LNCAP (cell line): Measurements from ENCODE around the gene EEA1.

ENCODE experiments used
- TF ChIP-seq, protein P1 (sequence below): fragments of 450-650 bp; IDR thresholded peaks from 2 replicates; pipeline ENCODE4 v1.5.1; 2017; ENCODE audit warnings: mild to moderate bottlenecking

EEA1 gene

DNA sequence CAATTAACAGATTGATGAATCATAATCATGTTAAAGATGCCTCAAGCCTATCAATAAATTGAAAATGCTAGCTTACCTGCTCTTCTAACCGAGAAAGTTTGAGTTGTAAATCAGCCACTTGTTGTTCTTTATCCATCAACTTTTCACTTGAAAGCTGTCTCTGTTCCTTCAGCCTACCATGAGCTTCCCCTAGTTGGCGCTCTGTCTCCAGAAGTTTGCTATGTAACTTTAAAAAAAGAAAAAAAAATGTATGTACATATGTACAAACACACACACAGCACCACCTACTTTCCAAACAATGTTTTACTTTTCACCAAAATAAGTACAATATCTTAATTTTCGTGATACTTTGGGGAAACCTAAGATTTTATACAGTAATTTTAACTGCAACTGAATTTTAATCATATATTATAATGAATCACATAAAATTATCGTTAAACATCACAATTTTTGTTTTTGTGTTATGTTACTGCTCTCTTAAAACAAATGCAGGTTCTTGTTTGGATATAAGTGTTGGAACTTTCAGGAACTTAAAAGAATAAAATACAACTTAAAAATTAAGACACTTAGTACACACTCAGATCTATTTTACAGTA lies 101.2 kb downstream of the EEA1 start:
- TF ChIP-seq, protein P1, sequence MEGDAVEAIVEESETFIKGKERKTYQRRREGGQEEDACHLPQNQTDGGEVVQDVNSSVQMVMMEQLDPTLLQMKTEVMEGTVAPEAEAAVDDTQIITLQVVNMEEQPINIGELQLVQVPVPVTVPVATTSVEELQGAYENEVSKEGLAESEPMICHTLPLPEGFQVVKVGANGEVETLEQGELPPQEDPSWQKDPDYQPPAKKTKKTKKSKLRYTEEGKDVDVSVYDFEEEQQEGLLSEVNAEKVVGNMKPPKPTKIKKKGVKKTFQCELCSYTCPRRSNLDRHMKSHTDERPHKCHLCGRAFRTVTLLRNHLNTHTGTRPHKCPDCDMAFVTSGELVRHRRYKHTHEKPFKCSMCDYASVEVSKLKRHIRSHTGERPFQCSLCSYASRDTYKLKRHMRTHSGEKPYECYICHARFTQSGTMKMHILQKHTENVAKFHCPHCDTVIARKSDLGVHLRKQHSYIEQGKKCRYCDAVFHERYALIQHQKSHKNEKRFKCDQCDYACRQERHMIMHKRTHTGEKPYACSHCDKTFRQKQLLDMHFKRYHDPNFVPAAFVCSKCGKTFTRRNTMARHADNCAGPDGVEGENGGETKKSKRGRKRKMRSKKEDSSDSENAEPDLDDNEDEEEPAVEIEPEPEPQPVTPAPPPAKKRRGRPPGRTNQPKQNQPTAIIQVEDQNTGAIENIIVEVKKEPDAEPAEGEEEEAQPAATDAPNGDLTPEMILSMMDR = peak; percentile 97

DNA sequence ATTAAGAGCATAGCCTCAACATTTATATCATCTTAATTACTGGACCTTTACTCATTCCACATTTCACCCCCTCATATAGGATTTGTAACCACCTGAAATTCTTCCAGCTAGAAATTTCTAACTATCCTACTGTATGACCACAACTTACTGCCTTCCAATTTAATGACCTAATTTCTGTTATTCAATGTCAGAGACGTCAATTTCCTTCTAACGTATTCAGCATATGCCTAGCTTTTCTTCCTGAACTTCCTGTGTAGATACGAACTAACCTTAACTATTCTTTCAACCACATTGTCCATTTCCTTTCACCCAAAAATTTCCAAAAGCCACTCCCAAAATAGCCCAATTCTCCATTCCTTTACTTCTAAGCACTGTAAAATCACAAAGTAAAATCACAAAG lies 108.0 kb downstream of the EEA1 start:
- TF ChIP-seq, protein P1 = no peak

DNA sequence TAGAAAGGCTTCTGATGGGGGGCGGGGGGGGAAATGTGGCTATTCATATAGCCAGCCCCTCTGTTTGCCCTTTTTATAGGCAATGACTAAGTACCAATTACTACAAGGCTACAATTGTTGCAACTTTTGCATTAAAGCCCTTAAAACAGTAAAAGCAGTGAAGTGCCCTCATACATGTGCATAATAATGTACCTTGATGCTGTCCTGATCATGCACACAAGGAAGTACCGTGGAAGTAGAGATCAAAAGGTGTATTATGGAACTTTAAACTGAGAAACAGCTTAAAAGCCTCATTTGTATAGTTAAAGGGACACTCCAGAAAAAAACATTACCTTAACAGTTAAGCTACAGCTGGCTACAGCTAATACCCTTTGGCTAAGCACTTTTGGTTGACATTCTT lies 114.5 kb downstream of the EEA1 start:
- TF ChIP-seq, protein P1 = no peak

DNA sequence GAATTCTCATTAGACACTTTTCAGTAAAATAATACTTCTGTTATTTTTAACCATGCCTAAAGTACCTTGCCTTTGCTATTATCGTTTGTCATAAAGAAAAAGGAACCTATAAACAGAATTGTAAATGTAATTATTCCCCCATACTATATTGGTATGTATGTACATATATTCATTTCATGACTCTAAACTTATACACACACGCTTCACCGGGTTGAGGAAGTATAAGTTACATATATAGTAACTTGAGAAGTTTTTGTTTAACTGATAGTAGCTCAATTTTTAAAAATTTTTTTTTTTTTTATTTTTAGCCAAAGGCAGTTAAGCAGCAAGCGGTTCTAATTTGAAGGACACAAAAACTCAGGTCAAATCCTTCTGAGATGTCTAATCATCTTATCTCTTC lies 118.7 kb downstream of the EEA1 start:
- TF ChIP-seq, protein P1 = no peak

DNA sequence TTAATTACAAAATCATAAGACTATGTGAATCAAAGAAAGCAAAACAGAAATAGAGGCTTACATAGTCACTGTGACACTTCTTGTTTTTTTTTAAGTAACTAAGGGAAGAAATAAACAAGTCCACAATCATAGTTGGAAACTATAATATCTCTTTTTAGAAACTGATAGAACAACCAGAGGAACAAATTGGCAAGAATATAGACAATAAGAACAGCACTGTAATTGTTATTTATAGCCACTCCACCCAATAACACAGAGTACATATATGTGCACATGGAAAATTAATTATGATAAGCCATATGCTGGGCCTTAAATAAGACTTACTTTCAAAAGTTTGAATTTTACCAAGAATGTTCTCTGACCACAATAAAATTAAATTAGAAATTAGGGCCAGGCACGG lies 125.2 kb downstream of the EEA1 start:
- TF ChIP-seq, protein P1 = no peak

DNA sequence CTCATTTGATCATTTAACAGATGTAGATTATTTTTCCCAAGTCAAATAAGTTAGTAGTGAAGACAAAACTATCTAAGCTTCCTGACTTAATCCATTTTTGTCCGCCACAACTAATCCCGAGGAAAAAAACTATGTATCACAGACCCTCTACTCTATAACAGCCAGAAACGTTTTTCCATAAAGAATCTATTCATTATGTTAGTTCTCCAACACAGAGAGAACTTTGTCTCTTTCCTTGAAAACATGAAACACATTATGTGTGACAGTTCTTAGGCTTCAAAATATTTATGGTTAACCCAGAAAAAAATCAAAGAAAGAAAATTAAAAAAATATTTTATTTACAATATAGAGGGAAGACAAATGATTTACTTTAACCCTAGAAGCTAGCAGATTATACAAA lies 126.2 kb downstream of the EEA1 start:
- TF ChIP-seq, protein P1 = no peak

DNA sequence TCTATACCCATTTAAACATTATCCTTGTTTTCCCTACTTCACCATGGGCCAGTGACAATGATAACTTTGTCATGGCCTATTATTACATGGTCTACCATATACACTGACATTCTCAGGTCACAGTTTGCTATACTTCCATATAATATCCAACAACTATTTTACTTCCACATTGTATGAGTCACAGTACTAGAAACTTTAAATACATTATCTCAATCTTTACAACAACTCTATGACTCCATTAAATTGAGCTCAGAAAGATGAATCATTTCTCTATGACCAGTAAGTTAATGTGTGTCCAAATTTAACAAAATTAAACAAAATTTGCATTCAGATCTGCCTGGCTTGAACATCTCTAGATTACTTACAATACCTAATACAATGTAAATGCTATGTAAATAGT lies 132.4 kb downstream of the EEA1 start:
- TF ChIP-seq, protein P1 = no peak

DNA sequence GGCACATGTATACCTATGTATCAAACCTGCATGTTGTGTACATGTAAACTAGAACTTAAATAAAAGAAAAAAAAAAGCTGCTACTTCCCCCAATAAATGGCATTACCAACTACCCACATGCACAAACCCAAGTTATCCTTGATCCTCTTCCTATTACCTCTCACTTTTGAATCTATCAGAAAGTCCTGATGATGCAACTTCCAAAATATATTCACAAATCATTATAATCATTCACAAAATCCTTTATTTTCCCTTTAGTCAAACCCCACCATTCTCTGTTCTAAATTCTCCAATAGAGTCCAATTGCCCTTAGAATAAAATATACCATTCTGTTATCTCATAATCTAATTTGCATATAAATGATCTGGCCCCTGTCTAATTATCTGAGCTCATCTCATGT lies 134.3 kb downstream of the EEA1 start:
- TF ChIP-seq, protein P1 = no peak
